Measurements from ENCODE around the gene TEC. TPM values are rescaled to one million over a fixed set of nuclear protein-coding genes. Genes with fewer than 3 reads are reported as not detected.
"Not testable (repeated sequence)": the region's sequence is repeated elsewhere in the genome, so short reads cannot be mapped to it uniquely, and the experiment has no call there.

TEC gene
- total RNA-seq, 1 donor from 2014 or later, result 0.35 TPM

DNA sequence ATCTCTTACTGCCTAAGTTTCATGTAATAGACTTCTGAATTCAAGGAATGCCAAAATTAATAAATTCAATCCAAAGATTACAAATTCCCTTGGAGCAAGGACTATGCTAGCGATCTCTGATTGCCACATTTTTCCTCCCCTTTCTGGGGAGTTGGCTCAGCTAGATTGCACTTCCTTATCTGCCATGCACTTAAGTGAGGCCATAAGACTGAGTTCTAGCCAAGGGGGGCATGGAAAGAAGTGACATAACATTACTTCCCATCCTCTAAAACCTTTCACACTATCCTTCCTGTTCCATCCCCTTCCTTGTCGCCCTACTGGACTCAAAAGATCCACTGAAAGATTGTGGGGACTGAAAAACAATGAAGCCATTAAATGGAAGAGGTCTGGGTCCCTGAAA, 81.8 kb downstream of the TEC start:
- DNase-seq (ENCODE audit: low spot score), result no peak
- Mint-ChIP-seq H3K27ac (ENCODE audit: unreplicated experiment) (no peak overlapping the region), H3K9me3 (ENCODE audit: low read depth) (no peaks in the 10 kb centered on the region), H3K4me3 (ENCODE audit: unreplicated experiment) (no peak overlapping the region), H3K27me3 (ENCODE audit: low read depth) (peaks cover 20% of the 10 kb centered on the region), H3K4me1 (ENCODE audit: low read depth) (peaks cover 4% of the 10 kb centered on the region), H3K36me3 (ENCODE audit: low read depth) (no peaks in the 10 kb centered on the region)
- TF ChIP-seq, protein P1, sequence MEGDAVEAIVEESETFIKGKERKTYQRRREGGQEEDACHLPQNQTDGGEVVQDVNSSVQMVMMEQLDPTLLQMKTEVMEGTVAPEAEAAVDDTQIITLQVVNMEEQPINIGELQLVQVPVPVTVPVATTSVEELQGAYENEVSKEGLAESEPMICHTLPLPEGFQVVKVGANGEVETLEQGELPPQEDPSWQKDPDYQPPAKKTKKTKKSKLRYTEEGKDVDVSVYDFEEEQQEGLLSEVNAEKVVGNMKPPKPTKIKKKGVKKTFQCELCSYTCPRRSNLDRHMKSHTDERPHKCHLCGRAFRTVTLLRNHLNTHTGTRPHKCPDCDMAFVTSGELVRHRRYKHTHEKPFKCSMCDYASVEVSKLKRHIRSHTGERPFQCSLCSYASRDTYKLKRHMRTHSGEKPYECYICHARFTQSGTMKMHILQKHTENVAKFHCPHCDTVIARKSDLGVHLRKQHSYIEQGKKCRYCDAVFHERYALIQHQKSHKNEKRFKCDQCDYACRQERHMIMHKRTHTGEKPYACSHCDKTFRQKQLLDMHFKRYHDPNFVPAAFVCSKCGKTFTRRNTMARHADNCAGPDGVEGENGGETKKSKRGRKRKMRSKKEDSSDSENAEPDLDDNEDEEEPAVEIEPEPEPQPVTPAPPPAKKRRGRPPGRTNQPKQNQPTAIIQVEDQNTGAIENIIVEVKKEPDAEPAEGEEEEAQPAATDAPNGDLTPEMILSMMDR (IDR thresholded peaks at IDR 0.05), result no peak

DNA sequence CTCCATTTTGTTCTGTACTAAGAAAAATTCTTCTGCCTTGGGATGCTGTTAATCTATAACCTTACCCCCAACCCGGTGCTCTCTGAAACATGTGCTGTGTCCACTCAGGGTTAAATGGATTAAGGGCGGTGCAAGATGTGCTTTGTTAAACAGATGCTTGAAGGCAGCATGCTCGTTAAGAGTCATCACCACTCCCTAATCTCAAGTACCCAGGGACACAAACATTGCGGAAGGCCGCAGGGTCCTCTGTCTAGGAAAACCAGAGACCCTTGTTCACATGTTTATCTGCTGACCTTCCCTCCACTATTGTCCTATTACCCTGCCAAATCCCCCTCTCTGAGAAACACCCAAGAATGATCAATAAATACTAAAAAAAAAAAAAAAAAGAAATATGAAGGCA, 82.6 kb downstream of the TEC start:
- H3K27me3 Mint-ChIP-seq (ENCODE audit: low read depth), result peaks cover 18% of the 10 kb centered on the region
- H3K36me3 Mint-ChIP-seq (ENCODE audit: low read depth); H3K4me3 Mint-ChIP-seq (ENCODE audit: unreplicated experiment); H3K9me3 Mint-ChIP-seq (ENCODE audit: low read depth); DNase-seq (ENCODE audit: low spot score); H3K27ac Mint-ChIP-seq (ENCODE audit: unreplicated experiment); H3K4me1 Mint-ChIP-seq (ENCODE audit: low read depth): not testable (repeated sequence)

DNA sequence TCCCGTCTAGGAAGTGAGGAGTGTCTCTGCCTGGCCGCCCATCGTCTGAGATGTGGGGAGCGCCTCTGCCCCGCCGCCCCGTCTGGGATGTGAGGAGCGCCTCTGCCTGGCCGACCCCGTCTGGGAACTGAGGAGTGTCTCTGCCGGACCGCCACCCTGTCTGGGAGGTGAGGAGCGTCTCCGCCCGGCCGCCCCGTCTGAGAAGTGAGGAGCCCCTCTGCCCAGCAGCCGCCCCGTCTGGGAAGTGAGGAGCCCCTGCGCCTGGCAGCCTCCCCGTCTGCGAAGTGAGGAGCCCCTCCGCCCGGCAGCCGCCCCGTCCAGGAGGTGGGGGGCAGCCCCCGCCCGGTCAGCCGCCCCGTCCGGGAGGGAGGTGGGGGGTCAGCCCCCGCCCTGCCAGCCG, 83.2 kb downstream of the TEC start:
- H3K36me3 Mint-ChIP-seq (ENCODE audit: low read depth); H3K27ac Mint-ChIP-seq (ENCODE audit: unreplicated experiment); DNase-seq (ENCODE audit: low spot score); H3K4me1 Mint-ChIP-seq (ENCODE audit: low read depth); H3K9me3 Mint-ChIP-seq (ENCODE audit: low read depth); H3K4me3 Mint-ChIP-seq (ENCODE audit: unreplicated experiment): not testable (repeated sequence)
- H3K27me3 Mint-ChIP-seq (ENCODE audit: low read depth), result peaks cover 18% of the 10 kb centered on the region

DNA sequence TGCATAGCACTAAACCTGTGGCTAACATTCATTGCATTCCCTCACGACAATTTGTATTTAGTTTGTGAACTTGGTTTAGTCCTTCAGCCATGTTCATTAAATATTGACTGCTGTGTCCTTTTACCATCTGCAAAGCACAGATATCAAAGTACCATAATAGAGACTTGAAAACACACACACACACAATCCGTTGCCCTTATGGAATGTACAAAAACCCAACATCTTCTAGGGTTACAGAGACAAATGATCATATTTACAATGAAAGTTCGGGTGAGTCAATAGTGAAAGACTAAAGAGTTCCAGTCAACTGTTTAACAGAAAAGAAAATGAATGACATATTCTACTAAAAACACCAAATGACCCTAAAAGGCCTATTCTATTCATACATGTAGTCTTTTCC, 84.8 kb downstream of the TEC start:
- Mint-ChIP-seq H3K4me3 (ENCODE audit: unreplicated experiment) (no peak overlapping the region), H3K4me1 (ENCODE audit: low read depth) (peaks cover 11% of the 10 kb centered on the region), H3K27ac (ENCODE audit: unreplicated experiment) (no peak overlapping the region), H3K36me3 (ENCODE audit: low read depth) (no peaks in the 10 kb centered on the region), H3K9me3 (ENCODE audit: low read depth) (no peaks in the 10 kb centered on the region), H3K27me3 (ENCODE audit: low read depth) (peaks cover 8% of the 10 kb centered on the region)
- no peak for DNase-seq (ENCODE audit: low spot score)
- TF ChIP-seq, protein P1 (IDR thresholded peaks at IDR 0.05), result no peak

DNA sequence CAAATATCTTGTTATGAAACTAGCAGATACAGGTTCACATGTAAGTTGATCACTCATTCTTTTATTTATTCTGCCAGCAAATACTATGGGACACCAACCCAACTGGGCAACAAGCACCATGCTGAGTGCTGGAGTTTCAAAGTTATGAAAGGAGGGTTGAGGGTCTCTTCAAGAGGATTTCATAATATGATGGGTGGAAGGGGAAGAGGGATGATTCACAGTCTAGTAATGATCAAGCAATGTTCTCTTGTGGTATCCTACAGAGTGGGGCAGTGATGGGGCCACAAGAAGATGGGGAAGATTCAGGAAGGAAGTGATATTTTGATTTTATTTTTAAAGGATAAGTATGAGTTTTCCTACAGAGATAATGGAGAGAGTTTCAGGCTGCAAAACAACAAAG, 89.4 kb downstream of the TEC start:
- Mint-ChIP-seq H3K36me3 (ENCODE audit: low read depth) (peaks cover 2% of the 10 kb centered on the region), H3K9me3 (ENCODE audit: low read depth) (peaks cover 8% of the 10 kb centered on the region), H3K4me3 (ENCODE audit: unreplicated experiment) (no peak overlapping the region), H3K27me3 (ENCODE audit: low read depth) (no peaks in the 10 kb centered on the region), H3K27ac (ENCODE audit: unreplicated experiment) (no peak overlapping the region), H3K4me1 (ENCODE audit: low read depth) (peaks cover 19% of the 10 kb centered on the region)
- no peak for DNase-seq (ENCODE audit: low spot score)
- TF ChIP-seq, protein P1 (IDR thresholded peaks at IDR 0.05), result no peak

DNA sequence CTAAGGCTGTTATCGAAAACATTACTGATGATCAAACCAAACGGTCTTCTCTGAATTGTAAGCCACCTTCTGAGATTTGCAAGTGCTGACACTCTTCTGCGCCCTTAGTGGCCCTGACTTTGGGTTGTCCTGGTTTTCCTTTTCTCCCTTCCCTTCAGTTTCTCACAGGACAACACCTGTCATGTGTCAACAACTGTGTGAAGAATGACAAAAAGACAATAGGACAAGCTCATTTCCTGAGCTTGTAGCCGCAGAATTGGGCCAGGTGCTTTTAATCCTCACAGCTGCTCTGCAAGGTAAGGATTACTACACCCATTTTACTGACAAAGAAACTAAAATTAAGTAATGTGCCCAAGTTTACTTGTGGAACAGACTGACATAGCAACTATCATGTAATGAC, 90.7 kb downstream of the TEC start:
- H3K27ac Mint-ChIP-seq (ENCODE audit: unreplicated experiment), result no peak overlapping the region
- H3K36me3 Mint-ChIP-seq (ENCODE audit: low read depth), result peaks cover 2% of the 10 kb centered on the region
- H3K27me3 Mint-ChIP-seq (ENCODE audit: low read depth), result no peaks in the 10 kb centered on the region
- peaks cover 8% of the 10 kb centered on the region for H3K9me3 Mint-ChIP-seq (ENCODE audit: low read depth)
- DNase-seq (ENCODE audit: low spot score), result no peak
- H3K4me1 Mint-ChIP-seq (ENCODE audit: low read depth), result peaks cover 22% of the 10 kb centered on the region
- H3K4me3 Mint-ChIP-seq (ENCODE audit: unreplicated experiment), result no peak overlapping the region
- TF ChIP-seq, protein P1 (IDR thresholded peaks at IDR 0.05), result no peak
